GM21528 (cell line): Measurements from ENCODE around the gene CDX1.
"Not testable (repeated sequence)": the region's sequence is repeated elsewhere in the genome, so short reads cannot be mapped to it uniquely, and the experiment has no call there.

Experiments
- ATAC-seq: cut with Tn5 transposase; IDR thresholded peaks from one replicate; pipeline ENCODE4 v1.9.1; 2021; ENCODE audit warnings: mild to moderate bottlenecking, moderate library complexity; ENCODE audit not compliant: unreplicated experiment, low FRiP score

The CDX1 gene

DNA sequence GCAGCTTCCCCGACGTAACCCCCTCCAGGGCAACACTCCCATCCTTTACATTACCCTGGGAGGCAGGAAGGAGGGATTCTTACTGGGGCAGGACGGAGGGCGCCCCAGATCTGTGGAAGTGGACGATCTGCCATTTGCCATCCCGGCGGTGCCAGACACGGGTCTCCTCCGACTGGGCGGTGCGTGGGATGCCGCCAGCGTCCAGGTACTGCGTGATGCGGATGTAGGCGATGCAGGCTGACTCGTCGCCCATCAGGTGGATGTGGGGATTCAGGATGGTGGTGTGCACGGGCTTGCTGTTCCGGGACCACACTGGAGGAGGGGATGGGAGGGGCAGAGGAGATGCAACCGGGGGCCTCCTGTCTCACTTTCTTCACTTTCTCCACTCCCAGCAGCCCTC lies 56.3 kb downstream of the CDX1 start:
- ATAC-seq = no peak

GRCh38 chr5:150223474-150223873 lies 56.9 kb downstream of the CDX1 start:
- ATAC-seq = no peak

- ATAC-seq = no peak
Observed at GRCh38 chr5:150224483-150225027, 58.0 kb downstream of the CDX1 start.

- ATAC-seq = no peak
Observed at GRCh38 chr5:150227036-150227435, 60.5 kb downstream of the CDX1 start.

GRCh38 chr5:150227606-150228273 lies 61.2 kb downstream of the CDX1 start:
- no peak for ATAC-seq

DNA sequence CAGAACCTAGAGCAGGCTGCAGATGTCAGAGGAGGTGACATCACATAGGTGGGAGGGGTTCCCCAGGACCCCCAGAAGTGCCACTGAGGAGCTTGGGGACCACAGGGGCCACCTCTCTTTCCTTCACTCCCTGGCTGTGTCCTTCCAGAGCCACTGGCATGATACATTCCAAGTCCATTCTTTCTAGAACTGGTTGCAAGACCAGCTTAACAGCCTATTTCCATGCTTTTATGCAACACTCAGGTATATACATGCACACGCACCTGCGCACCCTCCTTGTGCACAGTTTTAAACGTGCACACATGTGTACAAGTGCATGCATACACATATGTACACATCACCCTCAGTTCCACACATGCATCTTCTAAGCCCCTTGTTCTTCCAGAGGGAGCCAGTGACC lies 63.0 kb downstream of the CDX1 start:
- ATAC-seq = no peak

- no peak for ATAC-seq
Observed at GRCh38 chr5:150230842-150231241, 64.3 kb downstream of the CDX1 start.

DNA sequence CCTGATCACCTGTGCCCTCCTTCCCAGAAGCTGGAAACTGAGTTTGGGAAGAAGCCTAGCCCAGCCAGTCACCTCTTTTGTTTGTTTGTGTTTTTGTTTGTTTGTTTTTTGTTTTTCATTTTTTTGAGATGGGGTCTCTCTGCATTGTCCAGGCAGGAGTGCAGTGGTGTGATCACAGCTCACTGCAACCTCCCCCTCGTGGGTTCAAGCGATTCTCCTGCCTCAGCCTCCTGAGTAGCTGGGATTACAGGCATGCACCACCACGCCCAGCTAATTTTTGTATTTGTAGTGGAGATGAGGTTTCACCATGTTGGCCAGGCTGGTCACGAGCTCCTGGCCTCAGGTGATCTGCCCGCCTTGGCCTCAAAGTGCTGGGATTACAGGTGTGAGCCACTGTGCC lies 67.1 kb downstream of the CDX1 start:
- not testable (repeated sequence) for ATAC-seq
